ENCODE data around the gene ZNF831.

Gene ZNF831

GRCh38 chr20:59137532-59137931 is 26.1 kb upstream of the ZNF831 start:
- DNase-seq (ENCODE audit: insufficient read length, low spot score) (no peak), FAIRE-seq (no peak)
- TF ChIP-seq POLR2AphosphoS5 (IDR thresholded peaks at IDR 0.05; ENCODE audit: low read depth, low read length) (no peak), POU2F2 (IDR thresholded peaks at IDR 0.05; ENCODE audit: low read depth, low read length) (no peak), SPI1 (IDR thresholded peaks at IDR 0.05; ENCODE audit: low read depth, low read length) (no peak), POLR2A (IDR thresholded peaks at IDR 0.05; ENCODE audit: low read depth, low read length) (no peak)

GRCh38 chr20:59138114-59138748 is 25.4 kb upstream of the ZNF831 start:
- FAIRE-seq = no peak

GRCh38 chr20:59139998-59140397 is 23.6 kb upstream of the ZNF831 start:
- no peak for FAIRE-seq
- TF ChIP-seq TAF1 (IDR thresholded peaks at IDR 0.05; ENCODE audit: low read depth, low read length) (no peak), PAX5 (IDR thresholded peaks at IDR 0.05; ENCODE audit: insufficient read depth, low read length, severe bottlenecking) (no peak), POU2F2 (IDR thresholded peaks at IDR 0.05; ENCODE audit: low read depth, low read length) (no peak), SPI1 (IDR thresholded peaks at IDR 0.05; ENCODE audit: low read depth, low read length) (no peak), POLR2A (IDR thresholded peaks at IDR 0.05; ENCODE audit: low read depth, low read length) (no peak), POLR2AphosphoS5 (IDR thresholded peaks at IDR 0.05; ENCODE audit: low read depth, low read length) (no peak)
- DNase-seq (ENCODE audit: insufficient read length, low spot score) = no peak

More at GRCh38 chr20:59138114-59138748, 25.4 kb upstream of the ZNF831 start:
- TF ChIP-seq POLR2AphosphoS5 (IDR thresholded peaks at IDR 0.05; ENCODE audit: low read depth, low read length) (no peak), POU2F2 (IDR thresholded peaks at IDR 0.05; ENCODE audit: low read depth, low read length) (no peak), PAX5 (IDR thresholded peaks at IDR 0.05; ENCODE audit: insufficient read depth, low read length, severe bottlenecking) (no peak), POLR2A (IDR thresholded peaks at IDR 0.05; ENCODE audit: low read depth, low read length) (no peak), TAF1 (IDR thresholded peaks at IDR 0.05; ENCODE audit: low read depth, low read length) (no peak), SPI1 (IDR thresholded peaks at IDR 0.05; ENCODE audit: low read depth, low read length) (no peak)
- DNase-seq (ENCODE audit: insufficient read length, low spot score) = no peak

GRCh38 chr20:59141818-59142581 is 21.6 kb upstream of the ZNF831 start:
- FAIRE-seq (no peak), DNase-seq (ENCODE audit: insufficient read length, low spot score) (no peak)
- TF ChIP-seq TAF1 (IDR thresholded peaks at IDR 0.05; ENCODE audit: low read depth, low read length) = no peak
- TF ChIP-seq POLR2AphosphoS5 (IDR thresholded peaks at IDR 0.05; ENCODE audit: low read depth, low read length) = no peak
- TF ChIP-seq POU2F2 (IDR thresholded peaks at IDR 0.05; ENCODE audit: low read depth, low read length) = no peak
- TF ChIP-seq SPI1 (IDR thresholded peaks at IDR 0.05; ENCODE audit: low read depth, low read length) = no peak
- TF ChIP-seq POLR2A (IDR thresholded peaks at IDR 0.05; ENCODE audit: low read depth, low read length) = no peak
- no peak for TF ChIP-seq PAX5 (IDR thresholded peaks at IDR 0.05; ENCODE audit: insufficient read depth, low read length, severe bottlenecking)

- TF ChIP-seq POU2F2 (IDR thresholded peaks at IDR 0.05; ENCODE audit: low read depth, low read length) (no peak), PAX5 (IDR thresholded peaks at IDR 0.05; ENCODE audit: insufficient read depth, low read length, severe bottlenecking) (no peak)
- FAIRE-seq (no peak), DNase-seq (ENCODE audit: insufficient read length, low spot score) (no peak)
These were observed 20.3 kb upstream of the ZNF831 start for GRCh38 chr20:59143326-59143725.

GRCh38 chr20:59144179-59144830 is 19.3 kb upstream of the ZNF831 start:
- no peak for FAIRE-seq

GRCh38 chr20:59144831-59145196 is 18.8 kb upstream of the ZNF831 start:
- DNase-seq (ENCODE audit: insufficient read length, low spot score) = no peak
- no peak for TF ChIP-seq POLR2AphosphoS5 (IDR thresholded peaks at IDR 0.05; ENCODE audit: low read depth, low read length)
- no peak for TF ChIP-seq SPI1 (IDR thresholded peaks at IDR 0.05; ENCODE audit: low read depth, low read length)
- no peak for TF ChIP-seq TAF1 (IDR thresholded peaks at IDR 0.05; ENCODE audit: low read depth, low read length)
- no peak for TF ChIP-seq PAX5 (IDR thresholded peaks at IDR 0.05; ENCODE audit: insufficient read depth, low read length, severe bottlenecking)
- no peak for TF ChIP-seq POU2F2 (IDR thresholded peaks at IDR 0.05; ENCODE audit: low read depth, low read length)

More at GRCh38 chr20:59144179-59144830, 19.3 kb upstream of the ZNF831 start:
- TF ChIP-seq SPI1 (IDR thresholded peaks at IDR 0.05; ENCODE audit: low read depth, low read length) (no peak), POLR2A (IDR thresholded peaks at IDR 0.05; ENCODE audit: low read depth, low read length) (no peak), TAF1 (IDR thresholded peaks at IDR 0.05; ENCODE audit: low read depth, low read length) (no peak), POU2F2 (IDR thresholded peaks at IDR 0.05; ENCODE audit: low read depth, low read length) (no peak), PAX5 (IDR thresholded peaks at IDR 0.05; ENCODE audit: insufficient read depth, low read length, severe bottlenecking) (no peak), POLR2AphosphoS5 (IDR thresholded peaks at IDR 0.05; ENCODE audit: low read depth, low read length) (no peak)
- no peak for DNase-seq (ENCODE audit: insufficient read length, low spot score)

GRCh38 chr20:59145247-59145923 is 18.2 kb upstream of the ZNF831 start:
- FAIRE-seq = no peak
- no peak for TF ChIP-seq TAF1 (IDR thresholded peaks at IDR 0.05; ENCODE audit: low read depth, low read length)
- TF ChIP-seq POLR2AphosphoS5 (IDR thresholded peaks at IDR 0.05; ENCODE audit: low read depth, low read length) = no peak
- TF ChIP-seq POU2F2 (IDR thresholded peaks at IDR 0.05; ENCODE audit: low read depth, low read length) = no peak
- TF ChIP-seq POLR2A (IDR thresholded peaks at IDR 0.05; ENCODE audit: low read depth, low read length) = no peak
- TF ChIP-seq PAX5 (IDR thresholded peaks at IDR 0.05; ENCODE audit: insufficient read depth, low read length, severe bottlenecking) = no peak
- TF ChIP-seq SPI1 (IDR thresholded peaks at IDR 0.05; ENCODE audit: low read depth, low read length) = no peak
- no peak for DNase-seq (ENCODE audit: insufficient read length, low spot score)

More at GRCh38 chr20:59144831-59145196, 18.8 kb upstream of the ZNF831 start:
- FAIRE-seq = no peak

Measured in GM12891 (cell line).